ENCODE results near the gene PRRT1.

DNA sequence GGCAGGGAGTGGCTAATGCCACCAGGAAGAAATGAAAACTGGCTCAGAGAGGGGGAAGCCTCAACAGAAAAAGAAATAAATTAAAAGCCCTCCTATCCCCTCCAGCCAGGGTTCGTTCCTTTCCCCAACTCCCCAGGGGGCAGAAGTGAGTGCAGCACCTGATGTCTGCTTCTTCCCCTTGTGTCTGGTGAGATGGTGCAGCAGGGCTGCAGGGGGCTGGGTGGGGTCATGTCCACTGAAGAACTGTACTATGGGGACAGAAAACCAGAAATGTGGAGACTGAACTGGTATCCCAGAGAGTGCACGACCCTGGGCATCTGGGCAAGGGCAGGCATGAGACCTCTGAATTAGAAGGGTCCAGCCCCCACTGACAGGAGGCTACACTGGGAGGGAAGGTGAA lies 16.6 kb upstream of the PRRT1 start:
- TF ChIP-seq CTCF (IDR thresholded peaks at IDR 0.05): no peak
- no peak for TF ChIP-seq ZFX (IDR thresholded peaks at IDR 0.05; ENCODE audit: borderline replicate concordance)

Measured in 22Rv1 (cell line).